Activated CD8-positive, alpha-beta T cell treated with anti-CD3 and anti-CD28 coated beads for 36 hours (primary cell): ENCODE data around the gene MYO15B. TPM values are rescaled to one million over a fixed set of nuclear protein-coding genes. Genes with fewer than 3 reads are reported as not detected.

Experiments
- ATAC-seq: fragments of 200-7000 bp; cut with Tn5 transposase; one replicate; pipeline ENCODE4 v1.10.0; 2021; ENCODE audit warnings: mild to moderate bottlenecking, moderate library complexity
- CTCF ChIA-PET: fragments of 350-600 bp; sonication (Branson Sonifier 250); formaldehyde crosslinking; loops from one replicate; lab custom pipeline; 2021; ENCODE audit warnings: antibody characterized with exemption; lab: Charles Lee
- POLR2A ChIA-PET: fragments of 350-600 bp; sonication (Branson Sonifier 250); formaldehyde crosslinking; loops from one replicate; lab custom pipeline; 2021; ENCODE audit warnings: antibody characterized with exemption; lab: Charles Lee
- DNase-seq: peaks from one replicate; pipeline ENCODE4 v3.0.0-alpha.2; 2020
- H3K27ac Mint-ChIP-seq: one replicate; pipeline ENCODE4 v1.8.0; 2021; ENCODE audit warnings: mild to moderate bottlenecking, mixed read lengths
- H3K27me3 Mint-ChIP-seq: one replicate; pipeline ENCODE4 v1.8.0; 2021; ENCODE audit warnings: mixed read lengths
- H3K36me3 Mint-ChIP-seq: one replicate; pipeline ENCODE4 v1.8.0; 2021; ENCODE audit warnings: low read depth, mixed read lengths
- H3K4me1 Mint-ChIP-seq: one replicate; pipeline ENCODE4 v1.8.0; 2021; ENCODE audit warnings: low read depth, mixed read lengths
- H3K4me3 Mint-ChIP-seq: one replicate; pipeline ENCODE4 v1.8.0; 2021; ENCODE audit warnings: mild to moderate bottlenecking, moderate library complexity, mixed read lengths
- H3K9me3 Mint-ChIP-seq: one replicate; pipeline ENCODE4 v1.8.0; 2021; ENCODE audit warnings: mixed read lengths
- CTCF ChIP-seq: fragments of 200-600 bp; IDR thresholded peaks from one replicate; pipeline ENCODE4 v1.8.0; 2022; ENCODE audit warnings: antibody characterized with exemption, mild to moderate bottlenecking
- intact Hi-C: fragments of 100-400 bp; cut with micrococcal nuclease; formaldehyde crosslinking; loops from one replicate; pipeline ENCODE4 v1.10.0; 2022
- total RNA-seq, 2 experiments: library from RNA; stranded (reverse); gene quantifications; one replicate each; pipeline ENCODE4 v1.2.3, GENCODE V29; 2021

The MYO15B gene
- total RNA-seq, 2 experiments from 2014 or later = 24.9 to 28.7 TPM

GRCh38 chr17:75632863-75633485, 45.4 kb downstream of the MYO15B start, which contains the start of gene SMIM5:
Gene SMIM5, plus strand, starts transcription at chr17:75633434. Its CDS starts 6,768 bp downstream, at chr17:75640202.
- Mint-ChIP-seq H3K36me3 (no peaks in the 10 kb centered on the region), H3K4me1 (peaks cover 4% of the 10 kb centered on the region), H3K27me3 (no peaks in the 10 kb centered on the region), H3K27ac (no peak within 1 kb of the TSS), H3K9me3 (no peaks in the 10 kb centered on the region), H3K4me3 (no peak within 1 kb of the TSS)
- POLR2A ChIA-PET = interaction anchor here (0.7 to 1.5 kb wide), 7 partner anchors 9 to 144 kb away, joined by 3 to 7 read pairs (median 4); partner anchors contain the start of genes RECQL5 and SAP30BP
- intact Hi-C loops = loop anchor here (5.0 kb wide), 1 partner anchor 114 kb away; no protein-coding TSS in a partner anchor
- CTCF ChIA-PET = interaction anchor here (0.6 to 12.2 kb wide), 61 partner anchors 9 to 400 kb away, joined by 3 to 280 read pairs (median 6); partner anchors contain the start of genes GALK1, ITGB4, RECQL5 and SAP30BP
- peak; percentile 95 for TF ChIP-seq CTCF
- ATAC-seq (peak; percentile 93), DNase-seq (peak; percentile 88)

GRCh38 chr17:75633486-75634375, 46.1 kb downstream of the MYO15B start:
- no peaks in the 10 kb centered on the region for H3K27me3 Mint-ChIP-seq
- intact Hi-C loops = loop anchor here (5.0 kb wide), 1 partner anchor 114 kb away; no protein-coding TSS in a partner anchor
- CTCF ChIA-PET = interaction anchor here (0.8 to 12.2 kb wide), 53 partner anchors 8 to 400 kb away, joined by 3 to 280 read pairs (median 7); partner anchors contain the start of genes ITGB4, RECQL5, SAP30BP and TMEM94
- POLR2A ChIA-PET = interaction anchor here (0.6 to 1.5 kb wide), 9 partner anchors 8 to 293 kb away, joined by 3 to 7 read pairs (median 3); partner anchors contain the start of genes RECQL5 and SAP30BP
- no peaks in the 10 kb centered on the region for H3K9me3 Mint-ChIP-seq
- no peaks in the 10 kb centered on the region for H3K36me3 Mint-ChIP-seq
- no peak overlapping the region for H3K27ac Mint-ChIP-seq
- peaks cover 4% of the 10 kb centered on the region for H3K4me1 Mint-ChIP-seq
- H3K4me3 Mint-ChIP-seq = no peak overlapping the region
- no peak for TF ChIP-seq CTCF
- DNase-seq (peak; percentile 71), ATAC-seq (peak; percentile 28)

- Mint-ChIP-seq H3K4me3 (no peak overlapping the region), H3K36me3 (no peaks in the 10 kb centered on the region), H3K27me3 (no peaks in the 10 kb centered on the region), H3K27ac (no peak overlapping the region), H3K9me3 (no peaks in the 10 kb centered on the region), H3K4me1 (peaks cover 4% of the 10 kb centered on the region)
- TF ChIP-seq CTCF = no peak
- CTCF ChIA-PET = interaction anchor here (0.6 to 12.2 kb wide), 30 partner anchors 8 to 298 kb away, joined by 3 to 280 read pairs (median 12); partner anchors contain the start of genes ITGB4, RECQL5, SAP30BP and TMEM94
- intact Hi-C loops = loop anchor here (5.0 kb wide), 1 partner anchor 113 kb away; no protein-coding TSS in a partner anchor
- DNase-seq (no peak), ATAC-seq (no peak)
- POLR2A ChIA-PET = interaction anchor here (1.3 kb wide), 1 partner anchor 12 kb away, joined by 3 read pairs; a partner anchor contains a TSS
Observed at GRCh38 chr17:75634376-75634740, 46.8 kb downstream of the MYO15B start.

GRCh38 chr17:75634754-75635609, 47.4 kb downstream of the MYO15B start:
- Mint-ChIP-seq H3K4me1 (peaks cover 4% of the 10 kb centered on the region), H3K9me3 (no peaks in the 10 kb centered on the region), H3K27me3 (no peaks in the 10 kb centered on the region), H3K36me3 (no peaks in the 10 kb centered on the region), H3K27ac (no peak overlapping the region), H3K4me3 (no peak overlapping the region)
- DNase-seq = no peak
- ChIA-PET POLR2A (interaction anchor here (1.3 kb wide), 1 partner anchor 11 kb away, joined by 3 read pairs; a partner anchor contains a TSS), CTCF (interaction anchor here (0.6 to 12.2 kb wide), 13 partner anchors 10 to 299 kb away, joined by 3 to 280 read pairs (median 21); a partner anchor contains a TSS)
- intact Hi-C loops = loop anchor here (5.0 kb wide), 1 partner anchor 112 kb away; no protein-coding TSS in a partner anchor
- no peak for ATAC-seq
- no peak for TF ChIP-seq CTCF
